Putamen (tissue), 1 donor: ENCODE results near the gene AFMID.
"Not testable (repeated sequence)": the region's sequence is repeated elsewhere in the genome, so short reads cannot be mapped to it uniquely, and the experiment has no call there.

Source experiments
- DNase-seq: peaks from one replicate; pipeline ENCODE4 v3.0.0-alpha.2; 2016; ENCODE audit warnings: low spot score

The AFMID gene

GRCh38 chr17:78238823-78239488 lies 51.8 kb downstream of the AFMID start:
- DNase-seq, result no peak

- DNase-seq, result no peak
These were observed 52.3 kb downstream of the AFMID start for GRCh38 chr17:78239489-78239931.

GRCh38 chr17:78240012-78240655 lies 53.0 kb downstream of the AFMID start:
- no peak for DNase-seq

- no peak for DNase-seq
These were observed 53.7 kb downstream of the AFMID start for GRCh38 chr17:78240839-78241238.

GRCh38 chr17:78241277-78242023 lies 54.3 kb downstream of the AFMID start:
- peak; percentile 96 for DNase-seq

- DNase-seq, result no peak
These were observed 55.0 kb downstream of the AFMID start for GRCh38 chr17:78242024-78242742.

- no peak for DNase-seq
These were observed 60.1 kb downstream of the AFMID start for GRCh38 chr17:78247304-78247703.

- DNase-seq, result no peak
These were observed 61.1 kb downstream of the AFMID start for GRCh38 chr17:78248051-78248914.

GRCh38 chr17:78249074-78249817 lies 62.1 kb downstream of the AFMID start:
- DNase-seq, result no peak

- DNase-seq, result no peak
These were observed 63.0 kb downstream of the AFMID start for GRCh38 chr17:78249818-78250806.

GRCh38 chr17:78250891-78251772 lies 64.0 kb downstream of the AFMID start:
- DNase-seq, result peak; percentile 85

- DNase-seq, result no peak
These were observed 64.6 kb downstream of the AFMID start for GRCh38 chr17:78251773-78252103.

GRCh38 chr17:78252111-78252634 lies 65.0 kb downstream of the AFMID start:
- DNase-seq, result no peak

- no peak for DNase-seq
These were observed 65.8 kb downstream of the AFMID start for GRCh38 chr17:78252701-78253635.

GRCh38 chr17:78253636-78253945 lies 66.4 kb downstream of the AFMID start:
- DNase-seq, result not testable (repeated sequence)

- peak; percentile 84 for DNase-seq
These were observed 66.9 kb downstream of the AFMID start for GRCh38 chr17:78253946-78254672.
